Stimulated activated naive CD4-positive, alpha-beta T cell (primary cell): Measurements from ENCODE around the gene BPIFB4.
"Not testable (repeated sequence)": the region's sequence is repeated elsewhere in the genome, so short reads cannot be mapped to it uniquely, and the experiment has no call there.

Source experiments
- DNase-seq, 6 experiments: peaks; one replicate each; lab custom pipeline; 2025; lab: John Stamatoyannopoulos, UW

The BPIFB4 gene

DNA sequence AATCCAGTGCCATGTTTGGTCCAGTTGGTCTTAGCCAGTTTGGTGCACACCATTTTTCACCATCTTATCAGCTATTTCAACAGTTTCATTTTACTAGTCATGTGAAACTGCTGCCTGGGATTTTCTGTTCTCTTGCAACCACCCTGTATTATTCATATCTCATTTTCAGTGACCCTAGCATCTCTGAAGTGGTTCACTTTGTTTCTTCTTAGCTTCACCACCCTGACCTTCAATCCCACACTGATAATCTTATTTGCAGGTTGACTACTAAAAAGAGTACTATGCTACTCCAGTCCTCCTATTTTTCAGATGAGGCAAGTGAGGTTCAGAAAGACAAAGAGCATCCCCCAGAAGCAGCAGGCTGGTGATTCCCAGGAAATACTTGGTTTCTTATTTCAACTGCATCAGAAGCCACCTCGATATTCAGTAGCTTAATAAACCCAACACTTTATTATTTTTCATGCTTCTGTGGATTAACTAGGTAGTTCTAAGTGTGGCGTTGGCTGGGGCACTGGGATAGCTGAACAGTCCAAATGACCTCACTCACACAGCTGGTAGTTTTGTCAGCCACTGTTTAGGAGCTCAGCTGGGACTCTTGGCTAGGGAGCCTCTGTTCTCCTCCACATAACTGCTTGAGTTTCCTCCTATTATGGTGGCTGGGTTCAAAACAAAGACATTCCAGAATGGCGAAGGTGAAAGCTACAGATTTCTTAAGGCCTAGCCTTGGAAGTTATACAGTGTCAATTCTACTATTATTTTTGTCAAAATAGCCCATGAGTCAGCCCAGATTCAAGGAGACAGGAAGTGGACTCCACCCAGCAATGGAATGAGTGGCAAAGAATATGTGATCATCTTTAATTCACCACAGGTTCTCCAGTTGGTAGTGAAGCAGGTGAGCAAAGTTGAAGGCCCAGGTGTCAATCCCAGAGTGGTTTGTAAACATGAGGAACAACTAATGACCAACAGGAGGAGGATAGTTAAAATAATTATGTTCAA, 40.6 kb downstream of the BPIFB4 start:
- DNase-seq = no peak

GRCh38 chr20:33120934-33121333, 41.5 kb downstream of the BPIFB4 start:
- no peak for DNase-seq

GRCh38 chr20:33122297-33122696, 42.9 kb downstream of the BPIFB4 start:
- not testable (repeated sequence) for DNase-seq

GRCh38 chr20:33124261-33124660, 44.8 kb downstream of the BPIFB4 start:
- no peak for DNase-seq

DNA sequence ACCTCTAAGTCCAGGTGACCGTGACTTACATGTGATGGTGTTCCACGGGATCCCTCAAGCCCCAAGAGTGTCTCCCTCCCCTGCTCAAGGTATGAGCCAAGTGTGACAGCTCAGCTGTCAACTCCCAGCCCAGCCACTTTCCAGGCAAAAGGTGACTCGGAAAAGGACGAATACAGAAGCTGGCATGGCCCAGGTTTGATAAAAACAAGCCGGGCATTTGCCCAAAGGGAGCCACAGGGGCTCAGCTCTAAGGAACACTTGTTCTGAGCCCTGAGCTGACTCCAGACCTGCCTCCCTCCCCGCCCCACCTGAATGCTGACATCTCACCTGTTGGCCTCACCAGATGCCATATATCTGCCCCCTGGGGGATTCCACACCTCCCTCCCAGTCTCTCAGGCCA, 45.6 kb downstream of the BPIFB4 start:
- DNase-seq = no peak

DNA sequence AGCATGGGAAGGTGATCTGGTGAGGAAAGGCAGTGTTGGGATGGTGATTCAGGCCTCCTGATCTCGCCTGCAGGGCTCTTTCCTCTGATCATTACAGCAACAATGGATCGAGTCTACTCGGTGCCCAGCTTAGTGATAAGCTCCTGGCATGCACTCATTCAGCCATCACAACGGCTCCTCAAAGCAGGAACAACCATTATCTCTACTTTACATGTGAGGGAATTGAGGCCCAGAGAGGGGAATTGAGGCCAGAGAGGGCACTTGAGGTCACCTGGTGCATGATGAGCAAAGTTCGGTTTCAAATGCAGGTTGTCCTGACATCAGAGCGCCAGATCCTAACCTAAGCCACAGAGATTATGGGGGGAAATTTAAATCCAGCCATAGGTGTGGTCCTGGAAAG, 46.5 kb downstream of the BPIFB4 start:
- no peak for DNase-seq

DNA sequence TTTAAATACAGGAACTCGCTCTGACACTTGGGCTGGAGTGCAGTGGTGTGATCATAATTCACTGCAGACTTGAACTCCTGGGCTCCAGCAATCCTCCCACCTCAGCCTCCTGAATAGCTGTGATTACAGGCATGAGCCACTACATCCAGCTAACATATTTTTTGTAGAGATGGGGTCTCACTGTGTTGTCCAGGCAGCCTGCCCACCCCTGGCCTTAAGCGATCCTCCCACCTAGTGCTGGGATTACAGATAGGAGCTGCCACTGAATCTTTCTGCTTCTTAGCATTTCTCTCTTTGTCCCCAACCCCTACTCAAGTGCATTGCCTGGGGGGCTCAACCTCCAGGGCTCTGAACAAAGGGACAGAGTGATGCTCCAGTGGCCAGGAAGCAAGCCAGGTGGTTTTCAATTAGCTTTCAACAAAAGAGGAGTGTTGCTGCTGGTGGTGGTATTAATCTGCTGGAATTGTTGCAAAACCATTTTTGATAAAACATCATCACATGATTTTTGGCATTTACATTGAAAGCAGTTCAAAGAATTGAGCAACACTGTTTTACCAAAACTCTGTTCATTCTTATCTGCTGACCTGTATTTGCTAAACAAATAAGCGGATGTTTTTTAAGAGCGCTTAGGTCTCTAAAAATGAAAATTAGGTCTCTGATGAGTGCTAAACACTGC, 48.1 kb downstream of the BPIFB4 start:
- DNase-seq = no peak

DNA sequence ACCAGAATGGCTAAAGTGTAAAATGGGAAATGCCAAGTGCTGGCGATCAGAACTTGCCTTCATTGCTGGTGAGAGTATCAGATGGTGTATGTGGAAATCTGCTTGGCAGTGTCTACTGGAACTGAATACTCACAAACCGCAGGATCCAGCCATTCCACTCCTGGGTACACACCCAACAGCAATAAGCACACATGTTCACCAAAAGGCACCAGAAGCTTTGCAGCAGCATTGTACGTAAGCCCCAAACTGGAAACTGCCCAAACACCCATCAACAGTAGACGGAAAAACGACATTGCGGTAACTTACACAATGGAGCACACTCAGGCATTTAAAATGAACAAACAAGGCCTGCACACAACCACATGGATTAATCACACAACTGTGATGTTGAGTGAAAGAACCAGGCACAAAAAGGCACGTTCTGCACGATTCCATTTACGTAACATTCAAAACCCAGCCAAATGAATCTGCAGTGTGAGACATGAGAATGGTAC, 51.2 kb downstream of the BPIFB4 start:
- DNase-seq = no peak

DNA sequence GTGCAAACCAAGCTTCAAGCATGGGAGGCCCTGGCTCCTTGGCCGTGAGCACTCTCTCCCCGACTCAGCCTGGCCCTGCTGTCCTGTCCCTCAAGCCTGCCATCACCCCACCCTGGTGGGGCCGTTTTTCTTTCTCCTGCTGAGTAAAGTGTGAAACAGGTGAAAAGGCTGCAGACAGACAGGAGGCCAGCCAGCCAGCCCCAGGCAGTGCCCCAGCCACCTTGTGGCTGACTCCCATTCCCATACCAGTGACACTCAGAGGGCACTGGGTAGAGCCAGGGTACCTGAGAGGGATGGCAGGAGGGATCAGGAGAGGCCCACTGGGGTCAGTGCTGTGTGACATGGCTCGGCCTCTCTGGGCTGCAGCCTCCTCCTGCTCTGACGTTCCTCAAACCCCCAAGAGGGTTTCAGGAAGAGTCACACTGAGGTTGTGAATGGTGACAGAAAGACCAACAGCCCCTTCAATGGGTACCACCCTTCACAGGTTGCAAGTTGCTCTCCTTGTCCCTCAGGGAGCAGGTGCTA, 52.6 kb downstream of the BPIFB4 start:
- DNase-seq = no peak

GRCh38 chr20:33132513-33133372, 53.3 kb downstream of the BPIFB4 start:
- no peak for DNase-seq

- no peak for DNase-seq
Observed at GRCh38 chr20:33133373-33133941, 54.0 kb downstream of the BPIFB4 start.

- DNase-seq = no peak
Observed at GRCh38 chr20:33137195-33137594, 57.8 kb downstream of the BPIFB4 start.

DNA sequence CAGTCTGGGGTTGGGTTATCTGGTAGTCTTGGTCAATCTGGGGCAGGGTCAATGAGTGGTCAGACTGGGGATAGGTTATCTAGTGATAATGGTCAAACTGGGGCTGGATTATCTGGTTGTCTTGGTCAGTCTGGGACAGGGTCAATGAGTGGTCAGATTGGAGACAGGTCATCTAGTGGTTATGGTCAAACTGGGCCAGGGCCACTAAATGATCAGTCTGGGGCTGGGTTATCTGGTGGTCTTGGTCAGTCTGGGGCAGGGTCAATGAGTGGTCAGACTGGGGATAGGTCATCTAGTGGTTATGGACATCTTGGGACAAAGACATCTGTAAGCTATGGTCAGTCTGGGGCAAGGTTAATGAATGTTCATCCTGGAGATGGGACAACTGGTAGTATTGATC, 60.0 kb downstream of the BPIFB4 start:
- no peak for DNase-seq

DNA sequence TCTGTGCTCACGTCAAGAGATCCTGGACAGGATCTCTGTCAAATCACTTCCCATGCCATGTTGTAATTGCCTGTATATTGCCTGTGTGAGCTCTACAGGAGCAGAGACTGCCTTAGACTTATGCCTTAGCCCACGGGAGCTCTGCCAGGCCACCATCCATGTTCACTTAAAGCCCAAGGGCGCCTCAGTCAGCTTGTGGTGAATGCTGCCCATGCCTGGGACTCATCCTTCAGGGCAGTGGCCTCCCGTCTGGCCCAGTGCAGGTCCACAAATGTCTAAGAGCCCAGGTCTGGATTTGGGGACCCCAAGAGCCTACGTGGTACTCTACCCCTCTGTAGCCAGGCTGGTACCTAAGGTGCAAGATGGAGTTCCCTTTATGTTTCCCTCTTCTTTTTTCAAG, 66.1 kb downstream of the BPIFB4 start:
- DNase-seq = no peak

GRCh38 chr20:33147299-33147698, 67.9 kb downstream of the BPIFB4 start:
- DNase-seq = no peak

- DNase-seq = no peak
Observed at GRCh38 chr20:33148040-33148439, 68.6 kb downstream of the BPIFB4 start.

- DNase-seq = no peak
Observed at GRCh38 chr20:33154252-33154651, 74.8 kb downstream of the BPIFB4 start.

GRCh38 chr20:33158637-33159385, 79.4 kb downstream of the BPIFB4 start:
- no peak for DNase-seq

GRCh38 chr20:33159713-33160112, 80.3 kb downstream of the BPIFB4 start:
- DNase-seq = no peak

DNA sequence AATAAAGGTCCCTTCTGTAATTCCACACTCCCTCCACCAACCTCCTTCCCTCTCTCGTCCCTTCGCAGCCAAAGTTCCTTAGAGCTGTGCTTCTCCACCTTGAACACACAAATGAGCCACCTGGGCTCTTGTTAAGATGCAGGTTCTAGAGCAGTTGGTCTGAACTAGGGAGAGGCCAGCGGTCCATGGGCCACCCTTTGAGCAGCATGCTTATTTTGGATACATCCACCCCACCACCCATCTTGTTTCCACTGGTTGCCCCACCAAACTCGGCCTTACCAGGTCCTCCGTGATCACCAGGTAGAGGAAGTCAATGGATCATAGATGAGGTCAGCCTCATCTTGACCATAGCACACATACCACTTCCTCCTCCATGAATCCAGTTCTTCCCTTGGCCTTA, 81.2 kb downstream of the BPIFB4 start:
- no peak for DNase-seq
